Neural progenitor cell (in vitro differentiated cells): ENCODE results near the gene CTNNB1. TPM values are rescaled to one million over a fixed set of nuclear protein-coding genes. Genes with fewer than 3 reads are reported as not detected.

Experiments used
- DNase-seq: peaks from one replicate; pipeline ENCODE4 v3.0.0-alpha.2; 2016; ENCODE audit warnings: low spot score
- H2AFZ ChIP-seq: fragments of 200-600 bp; sonication (generic); replicated peaks from 2 replicates; pipeline ENCODE4 v1.6.1; 2016; ENCODE audit warnings: antibody characterized with exemption
- H3F3A ChIP-seq: fragments of 200-600 bp; sonication (generic); 2 replicates; pipeline ENCODE4 v1.6.1; 2016; ENCODE audit warnings: antibody characterized with exemption, low read depth
- H3K27ac ChIP-seq: fragments of 200-600 bp; sonication (generic); 2 replicates; pipeline ENCODE4 v1.5.1; 2016; ENCODE audit warnings: mild to moderate bottlenecking
- H3K27me3 ChIP-seq: fragments of 200-600 bp; sonication (generic); 2 replicates; pipeline ENCODE4 v1.6.1; 2016; ENCODE audit warnings: mild to moderate bottlenecking, moderate library complexity
- H3K36me3 ChIP-seq: fragments of 200-600 bp; sonication (generic); 2 replicates; pipeline ENCODE4 v1.5.1; 2016
- H3K4me1 ChIP-seq: fragments of 200-600 bp; sonication (generic); 2 replicates; pipeline ENCODE4 v1.6.1; 2016; ENCODE audit warnings: mixed run types
- H3K4me2 ChIP-seq: fragments of 200-600 bp; sonication (generic); 2 replicates; pipeline ENCODE4 v1.6.1; 2016
- H3K4me3 ChIP-seq: fragments of 200-600 bp; sonication (generic); 2 replicates; pipeline ENCODE4 v1.5.1; 2016
- H3K79me2 ChIP-seq: fragments of 200-600 bp; sonication (generic); 2 replicates; pipeline ENCODE4 v1.6.1; 2016; ENCODE audit warnings: low read depth
- H3K9ac ChIP-seq: fragments of 200-600 bp; sonication (generic); 2 replicates; pipeline ENCODE4 v1.6.1; 2016
- H3K9me3 ChIP-seq: fragments of 200-600 bp; sonication (generic); 2 replicates; pipeline ENCODE4 v1.5.1; 2016; ENCODE audit warnings: low read depth
- H4K20me1 ChIP-seq: fragments of 200-600 bp; sonication (generic); 2 replicates; pipeline ENCODE4 v1.6.1; 2016; ENCODE audit warnings: low read depth
- H3K27ac Mint-ChIP-seq: 3 replicates; pipeline ENCODE4 v1.8.0; 2021; ENCODE audit warnings: mixed read lengths
- H3K27me3 Mint-ChIP-seq: 2 replicates; pipeline ENCODE4 v1.8.0; 2022; ENCODE audit warnings: low read depth, mild to moderate bottlenecking, inconsistent platforms, moderate library complexity, mixed read lengths; ENCODE audit not compliant: insufficient read depth
- H3K36me3 Mint-ChIP-seq: 3 replicates; pipeline ENCODE4 v1.8.0; 2021; ENCODE audit warnings: mixed read lengths
- H3K4me1 Mint-ChIP-seq: 3 replicates; pipeline ENCODE4 v1.8.0; 2021; ENCODE audit warnings: mixed read lengths
- H3K4me3 Mint-ChIP-seq: 3 replicates; pipeline ENCODE4 v1.8.0; 2021; ENCODE audit warnings: mild to moderate bottlenecking, moderate library complexity, mixed read lengths
- H3K9me3 Mint-ChIP-seq: 3 replicates; pipeline ENCODE4 v1.8.0; 2020; ENCODE audit warnings: mixed read lengths
- EZH2 ChIP-seq: fragments of 200-600 bp; sonication (generic); IDR thresholded peaks from 2 replicates; pipeline ENCODE4 v1.6.1; 2017; ENCODE audit warnings: antibody characterized with exemption, mild to moderate bottlenecking, moderate library complexity
- EZH2phosphoT487 ChIP-seq: fragments of 200-600 bp; sonication (generic); IDR thresholded peaks from 2 replicates; pipeline ENCODE4 v1.6.1; 2017; ENCODE audit warnings: antibody characterized with exemption
- total RNA-seq: library from RNA; depleted of rRNA; stranded (reverse); fragments of >200 nt; gene quantifications from 2 replicates; pipeline ENCODE4 v1.2.3, GENCODE V29; 2015; ENCODE audit warnings: low replicate concordance
- TF ChIP-seq, protein P1 (sequence below): fragments of 200-600 bp; sonication (generic); IDR thresholded peaks from 2 replicates; pipeline ENCODE4 v1.5.1; 2017; ENCODE audit warnings: antibody characterized with exemption, mild to moderate bottlenecking

The CTNNB1 gene
- 566 and 688 TPM in 2 replicates for total RNA-seq

GRCh38 chr3:41198950-41199865, at the start of gene CTNNB1:
Gene CTNNB1, plus strand, starts transcription at chr3:41199505. Its CDS starts 24,564 bp downstream, at chr3:41224069.
- no peaks in the 10 kb centered on the region for H3K36me3 ChIP-seq
- peak within 1 kb of the TSS; percentile 98 for H3K4me3 Mint-ChIP-seq
- H3K9ac ChIP-seq = peak within 1 kb of the TSS; percentile 97
- H3F3A ChIP-seq = peaks cover 19% of the 10 kb centered on the region
- no peaks in the 10 kb centered on the region for H3K27me3 Mint-ChIP-seq
- H3K27ac Mint-ChIP-seq = peak within 1 kb of the TSS; percentile 97
- peaks cover 56% of the 10 kb centered on the region for H3K79me2 ChIP-seq
- H3K9me3 Mint-ChIP-seq = no peaks in the 10 kb centered on the region
- TF ChIP-seq, protein P1, sequence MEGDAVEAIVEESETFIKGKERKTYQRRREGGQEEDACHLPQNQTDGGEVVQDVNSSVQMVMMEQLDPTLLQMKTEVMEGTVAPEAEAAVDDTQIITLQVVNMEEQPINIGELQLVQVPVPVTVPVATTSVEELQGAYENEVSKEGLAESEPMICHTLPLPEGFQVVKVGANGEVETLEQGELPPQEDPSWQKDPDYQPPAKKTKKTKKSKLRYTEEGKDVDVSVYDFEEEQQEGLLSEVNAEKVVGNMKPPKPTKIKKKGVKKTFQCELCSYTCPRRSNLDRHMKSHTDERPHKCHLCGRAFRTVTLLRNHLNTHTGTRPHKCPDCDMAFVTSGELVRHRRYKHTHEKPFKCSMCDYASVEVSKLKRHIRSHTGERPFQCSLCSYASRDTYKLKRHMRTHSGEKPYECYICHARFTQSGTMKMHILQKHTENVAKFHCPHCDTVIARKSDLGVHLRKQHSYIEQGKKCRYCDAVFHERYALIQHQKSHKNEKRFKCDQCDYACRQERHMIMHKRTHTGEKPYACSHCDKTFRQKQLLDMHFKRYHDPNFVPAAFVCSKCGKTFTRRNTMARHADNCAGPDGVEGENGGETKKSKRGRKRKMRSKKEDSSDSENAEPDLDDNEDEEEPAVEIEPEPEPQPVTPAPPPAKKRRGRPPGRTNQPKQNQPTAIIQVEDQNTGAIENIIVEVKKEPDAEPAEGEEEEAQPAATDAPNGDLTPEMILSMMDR = no peak
- peak; percentile 33 for TF ChIP-seq EZH2phosphoT487
- TF ChIP-seq EZH2 = peak; percentile 45
- H4K20me1 ChIP-seq = peaks cover 43% of the 10 kb centered on the region
- peak within 1 kb of the TSS; percentile 97 for H3K27ac ChIP-seq
- H3K4me1 Mint-ChIP-seq = peaks cover 55% of the 10 kb centered on the region
- H3K36me3 Mint-ChIP-seq = peaks cover 4% of the 10 kb centered on the region
- DNase-seq = peak; percentile 97
- H3K9me3 ChIP-seq = no peaks in the 10 kb centered on the region
- peaks cover 50% of the 10 kb centered on the region for H3K4me1 ChIP-seq
- H3K27me3 ChIP-seq = no peaks in the 10 kb centered on the region
- peak within 1 kb of the TSS; percentile 92 for H3K4me2 ChIP-seq
- H3K4me3 ChIP-seq = peak within 1 kb of the TSS; percentile 100
- H2AFZ ChIP-seq = peak within 1 kb of the TSS; percentile 81

- no peak for DNase-seq
- Mint-ChIP-seq H3K4me3 (no peak overlapping the region), H3K27ac (no peak overlapping the region), H3K36me3 (no peaks in the 10 kb centered on the region), H3K9me3 (no peaks in the 10 kb centered on the region), H3K4me1 (peaks cover 11% of the 10 kb centered on the region), H3K27me3 (peaks cover 3% of the 10 kb centered on the region)
- Histone ChIP-seq H3K79me2 (no peaks in the 10 kb centered on the region), H3F3A (no peaks in the 10 kb centered on the region), H3K36me3 (no peaks in the 10 kb centered on the region), H3K27ac (no peak overlapping the region), H2AFZ (no peak overlapping the region), H3K4me3 (no peak overlapping the region), H3K27me3 (no peaks in the 10 kb centered on the region), H3K9me3 (no peaks in the 10 kb centered on the region), H4K20me1 (no peaks in the 10 kb centered on the region), H3K9ac (no peak overlapping the region), H3K4me2 (no peak overlapping the region), H3K4me1 (peaks cover 4% of the 10 kb centered on the region)
- TF ChIP-seq EZH2phosphoT487 (no peak), EZH2 (no peak)
- TF ChIP-seq, protein P1 = no peak
These were observed 43.5 kb upstream of the CTNNB1 start for GRCh38 chr3:41155834-41156233.

GRCh38 chr3:41158947-41159346, 40.4 kb upstream of the CTNNB1 start:
- no peak for TF ChIP-seq EZH2phosphoT487
- TF ChIP-seq, protein P1 = no peak
- no peak for TF ChIP-seq EZH2
- Histone ChIP-seq H3F3A (no peaks in the 10 kb centered on the region), H2AFZ (no peak overlapping the region), H3K27ac (no peak overlapping the region), H3K4me3 (no peak overlapping the region), H3K27me3 (no peaks in the 10 kb centered on the region), H3K4me1 (peaks cover 10% of the 10 kb centered on the region), H3K79me2 (no peaks in the 10 kb centered on the region), H4K20me1 (no peaks in the 10 kb centered on the region), H3K9me3 (no peaks in the 10 kb centered on the region), H3K9ac (no peak overlapping the region), H3K4me2 (no peak overlapping the region), H3K36me3 (no peaks in the 10 kb centered on the region)
- no peaks in the 10 kb centered on the region for H3K36me3 Mint-ChIP-seq
- H3K9me3 Mint-ChIP-seq = no peaks in the 10 kb centered on the region
- H3K27me3 Mint-ChIP-seq = peaks cover 3% of the 10 kb centered on the region
- DNase-seq = no peak
- no peak overlapping the region for H3K27ac Mint-ChIP-seq
- no peak overlapping the region for H3K4me3 Mint-ChIP-seq
- peaks cover 11% of the 10 kb centered on the region for H3K4me1 Mint-ChIP-seq
